ENCODE data around the gene XYLB. TPM values are rescaled to one million over a fixed set of nuclear protein-coding genes. Genes with fewer than 3 reads are reported as not detected.

XYLB gene
- total and polyA plus RNA-seq, 2 of the 13 experiments (the other 11 are each of a cell fraction or from before 2014, with no cell fraction given): 25.9 to 30.0 TPM

DNA sequence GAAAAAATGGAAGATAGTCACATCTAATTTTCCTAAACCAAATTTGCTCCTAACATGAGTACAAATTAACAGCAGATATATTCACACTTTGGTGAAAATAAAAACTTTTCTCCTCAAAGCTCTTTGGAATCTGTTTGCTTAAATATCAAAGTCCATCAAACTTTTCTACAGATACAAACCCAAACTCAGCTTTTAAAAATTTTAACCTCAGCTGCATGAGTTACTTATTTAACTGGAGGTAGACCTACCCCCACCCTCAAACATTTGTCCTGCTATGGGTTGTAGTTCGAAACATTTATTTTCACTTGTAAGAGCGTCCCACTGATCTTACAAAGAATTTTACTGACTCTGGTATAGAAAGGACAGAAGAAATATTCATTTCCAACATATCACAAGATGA, 8.9 kb upstream of the XYLB start:
- CTCF ChIA-PET (ENCODE audit: low intra/inter-chr PET ratio, low total read pairs): no interaction called here
- H3K9me3 ChIP-seq (ENCODE audit: low read length): no peaks in the 10 kb centered on the region
- POLR2A ChIA-PET: interaction anchor here (1.1 kb wide), 1 partner anchor 9 kb away, joined by 4 read pairs; the partner anchor contains the start of gene XYLB
- H3K36me3 ChIP-seq (replicated peaks in 1 of 2; ENCODE audit: control insufficient read depth in 1 of 2, insufficient read depth in 2 of 2, low read length in 2 of 2): no peaks in the 10 kb centered on the region
- no peak overlapping the region for H3K9ac ChIP-seq (ENCODE audit: insufficient read depth, low read depth, low read length)
- no TSS peak for BruUV-seq (replicated peaks)
- H3K79me2 ChIP-seq (ENCODE audit: insufficient read depth, low read length): no peaks in the 10 kb centered on the region
- 0% methylated on average over 2 of the region's 2 CpGs for WGBS (ENCODE audit: low lambda C conversion rate)
- DNase-seq (ENCODE audit: low spot score) (no peak), FAIRE-seq (no peak), ATAC-seq (no peak)
- H3K27me3 ChIP-seq (ENCODE audit: control insufficient read depth in 1 of 2, insufficient read depth in 2 of 2, low read length in 2 of 2): peaks cover 0 to 11% of the 10 kb centered on the region in 2 experiments; a peak in 2 of 5 replicates
- in situ Hi-C loops (cut with HindIII; ENCODE audit: extremely low pct_ligation_motif_present, low pct_unique_long_range_greater_than_20kb) (no loop called here), intact Hi-C loops (cut with micrococcal nuclease; ENCODE audit: unreplicated experiment) (no loop called here)
- H3K27ac ChIP-seq (ENCODE audit: extremely low read length, insufficient read depth, low read length): no peak overlapping the region
- H2AFZ ChIP-seq (ENCODE audit: low read length): no peak overlapping the region
- H3K4me2 ChIP-seq (ENCODE audit: low read depth, low read length): 0 out of 2 replicates have a peak overlapping the region, but pooled peaks have one; percentile 4
- TF ChIP-seq, protein P1, sequence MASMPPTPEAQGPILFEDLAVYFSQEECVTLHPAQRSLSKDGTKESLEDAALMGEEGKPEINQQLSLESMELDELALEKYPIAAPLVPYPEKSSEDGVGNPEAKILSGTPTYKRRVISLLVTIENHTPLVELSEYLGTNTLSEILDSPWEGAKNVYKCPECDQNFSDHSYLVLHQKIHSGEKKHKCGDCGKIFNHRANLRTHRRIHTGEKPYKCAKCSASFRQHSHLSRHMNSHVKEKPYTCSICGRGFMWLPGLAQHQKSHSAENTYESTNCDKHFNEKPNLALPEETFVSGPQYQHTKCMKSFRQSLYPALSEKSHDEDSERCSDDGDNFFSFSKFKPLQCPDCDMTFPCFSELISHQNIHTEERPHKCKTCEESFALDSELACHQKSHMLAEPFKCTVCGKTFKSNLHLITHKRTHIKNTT (CRISPR knock-in tag; IDR thresholded peaks at IDR 0.05): no peak
- TF ChIP-seq, protein P2, sequence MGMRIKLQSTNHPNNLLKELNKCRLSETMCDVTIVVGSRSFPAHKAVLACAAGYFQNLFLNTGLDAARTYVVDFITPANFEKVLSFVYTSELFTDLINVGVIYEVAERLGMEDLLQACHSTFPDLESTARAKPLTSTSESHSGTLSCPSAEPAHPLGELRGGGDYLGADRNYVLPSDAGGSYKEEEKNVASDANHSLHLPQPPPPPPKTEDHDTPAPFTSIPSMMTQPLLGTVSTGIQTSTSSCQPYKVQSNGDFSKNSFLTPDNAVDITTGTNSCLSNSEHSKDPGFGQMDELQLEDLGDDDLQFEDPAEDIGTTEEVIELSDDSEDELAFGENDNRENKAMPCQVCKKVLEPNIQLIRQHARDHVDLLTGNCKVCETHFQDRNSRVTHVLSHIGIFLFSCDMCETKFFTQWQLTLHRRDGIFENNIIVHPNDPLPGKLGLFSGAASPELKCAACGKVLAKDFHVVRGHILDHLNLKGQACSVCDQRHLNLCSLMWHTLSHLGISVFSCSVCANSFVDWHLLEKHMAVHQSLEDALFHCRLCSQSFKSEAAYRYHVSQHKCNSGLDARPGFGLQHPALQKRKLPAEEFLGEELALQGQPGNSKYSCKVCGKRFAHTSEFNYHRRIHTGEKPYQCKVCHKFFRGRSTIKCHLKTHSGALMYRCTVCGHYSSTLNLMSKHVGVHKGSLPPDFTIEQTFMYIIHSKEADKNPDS (CRISPR knock-in tag; IDR thresholded peaks at IDR 0.05): no peak
- no peak for TF ChIP-seq KAT8 (CRISPR knock-in tag; IDR thresholded peaks at IDR 0.05)
- peaks cover 9% of the 10 kb centered on the region for H3K4me1 ChIP-seq (ENCODE audit: insufficient read depth, low read length)
- H4K20me1 ChIP-seq (ENCODE audit: insufficient read depth, low read length): no peaks in the 10 kb centered on the region
- H3K4me3 ChIP-seq (replicated peaks in 1 of 3; ENCODE audit: insufficient read depth in 1 of 3, low read depth in 2 of 3, low read length in 3 of 3): no peak overlapping the region

Measured in HepG2 (cell line).